Activated naive CD4-positive, alpha-beta T cell treated with anti-CD3 and anti-CD28 coated beads, Interleukin-2, amount 50 U/mL, for 72 hours (primary cell): Measurements from ENCODE around the gene GREB1. TPM values are rescaled to one million over a fixed set of nuclear protein-coding genes. Genes with fewer than 3 reads are reported as not detected.

Experiments used
- ATAC-seq, 2 donors: fragments of 150-1000 bp; cut with Tn5 transposase; 2 replicates each; pipeline ENCODE4 v1.10.0; 2021; ENCODE audit warnings: mild to moderate bottlenecking in 2 of 2, moderate library complexity in 2 of 2
- DNase-seq, 2 donors: peaks; one replicate each; pipeline ENCODE4 v3.0.0; 2021 to 2022; ENCODE audit warnings: low spot score in 2 of 2
- H3K27ac Mint-ChIP-seq, 2 donors: one replicate each; pipeline ENCODE4 v1.8.0; 2022; ENCODE audit warnings: mild to moderate bottlenecking in 2 of 2, mixed read lengths in 2 of 2
- H3K36me3 Mint-ChIP-seq, 2 donors: one replicate each; pipeline ENCODE4 v1.8.0; 2022; ENCODE audit warnings: mixed read lengths in 2 of 2
- H3K9me3 Mint-ChIP-seq, 2 donors: one replicate each; pipeline ENCODE4 v1.8.0; 2022; ENCODE audit warnings: mixed read lengths in 2 of 2
- total RNA-seq, 2 donors: library from RNA; stranded (reverse); gene quantifications; one replicate each; pipeline ENCODE4 v1.2.3, GENCODE V29; 2022

GREB1 gene
- total RNA-seq, 2 donors from 2014 or later: 0.91 to 1.2 TPM

GRCh38 chr2:11624893-11625292 lies 91.0 kb downstream of the GREB1 start:
- Mint-ChIP-seq H3K27ac (no peak overlapping the region), H3K36me3 (peaks cover 8 to 12% of the 10 kb centered on the region in 2 donors), H3K9me3 (peaks cover 0 to 11% of the 10 kb centered on the region in 2 donors)
- no peak for ATAC-seq
- DNase-seq: no peak

- Mint-ChIP-seq H3K36me3 (peaks cover 8 to 12% of the 10 kb centered on the region in 2 donors), H3K9me3 (peaks cover 0 to 11% of the 10 kb centered on the region in 2 donors), H3K27ac (no peak overlapping the region)
- no peak for DNase-seq
- peak; percentile 68 to 77 for ATAC-seq
Measured at GRCh38 chr2:11625671-11626070, 91.8 kb downstream of the GREB1 start.

- H3K36me3 Mint-ChIP-seq: peaks cover 8 to 12% of the 10 kb centered on the region in 2 donors
- no peak for ATAC-seq
- no peak overlapping the region for H3K27ac Mint-ChIP-seq
- H3K9me3 Mint-ChIP-seq: peaks cover 0 to 11% of the 10 kb centered on the region in 2 donors
- no peak for DNase-seq
Measured at GRCh38 chr2:11628675-11629074, 94.8 kb downstream of the GREB1 start.

- Mint-ChIP-seq H3K9me3 (peaks cover 0 to 11% of the 10 kb centered on the region in 2 donors), H3K36me3 (peaks cover 8 to 12% of the 10 kb centered on the region in 2 donors), H3K27ac (no peak overlapping the region)
- DNase-seq: no peak
- ATAC-seq: no peak
Measured at GRCh38 chr2:11629215-11629614, 95.4 kb downstream of the GREB1 start.

GRCh38 chr2:11629851-11630250 lies 96.0 kb downstream of the GREB1 start:
- no peak for ATAC-seq
- H3K36me3 Mint-ChIP-seq: peaks cover 8 to 12% of the 10 kb centered on the region in 2 donors

GRCh38 chr2:11630855-11631254 lies 97.0 kb downstream of the GREB1 start:
- ATAC-seq: no peak
- peaks cover 8 to 12% of the 10 kb centered on the region in 2 donors for H3K36me3 Mint-ChIP-seq
- H3K27ac Mint-ChIP-seq: no peak overlapping the region
- peaks cover 0 to 7% of the 10 kb centered on the region in 2 donors for H3K9me3 Mint-ChIP-seq
- DNase-seq: no peak

More at GRCh38 chr2:11629851-11630250, 96.0 kb downstream of the GREB1 start:
- DNase-seq: no peak
- H3K9me3 Mint-ChIP-seq: peaks cover 0 to 11% of the 10 kb centered on the region in 2 donors
- no peak overlapping the region for H3K27ac Mint-ChIP-seq

GRCh38 chr2:11631462-11631861 lies 97.6 kb downstream of the GREB1 start:
- H3K9me3 Mint-ChIP-seq: peaks cover 0 to 5% of the 10 kb centered on the region in 2 donors

GRCh38 chr2:11633923-11634478 lies 100.2 kb downstream of the GREB1 start:
- H3K36me3 Mint-ChIP-seq: no peaks in the 10 kb centered on the region
- ATAC-seq (no peak), DNase-seq (peak in 1 of 2 donors; percentile 53)
- no peak overlapping the region for H3K27ac Mint-ChIP-seq
- H3K9me3 Mint-ChIP-seq: no peaks in the 10 kb centered on the region

More at GRCh38 chr2:11631462-11631861, 97.6 kb downstream of the GREB1 start:
- ATAC-seq (no peak), DNase-seq (no peak)
- Mint-ChIP-seq H3K36me3 (peaks cover 8 to 12% of the 10 kb centered on the region in 2 donors), H3K27ac (no peak overlapping the region)

- ATAC-seq: no peak
- DNase-seq: peak in 1 of 2 donors; percentile 11
- H3K36me3 Mint-ChIP-seq: no peaks in the 10 kb centered on the region
- H3K9me3 Mint-ChIP-seq: no peaks in the 10 kb centered on the region
- H3K27ac Mint-ChIP-seq: no peak overlapping the region
Measured at GRCh38 chr2:11634584-11634983, 100.7 kb downstream of the GREB1 start.

GRCh38 chr2:11635141-11635540 lies 101.3 kb downstream of the GREB1 start:
- no peak for ATAC-seq
- H3K9me3 Mint-ChIP-seq: no peaks in the 10 kb centered on the region
- DNase-seq: peak in 1 of 2 donors; percentile 42
- H3K36me3 Mint-ChIP-seq: no peaks in the 10 kb centered on the region
- no peak overlapping the region for H3K27ac Mint-ChIP-seq

- no peak overlapping the region for H3K27ac Mint-ChIP-seq
- no peaks in the 10 kb centered on the region for H3K9me3 Mint-ChIP-seq
- H3K36me3 Mint-ChIP-seq: no peaks in the 10 kb centered on the region
- peak in 1 of 2 donors; percentile 21 for DNase-seq
- no peak for ATAC-seq
Measured at GRCh38 chr2:11636593-11637295, 102.9 kb downstream of the GREB1 start.

- Mint-ChIP-seq H3K27ac (no peak overlapping the region), H3K36me3 (no peaks in the 10 kb centered on the region), H3K9me3 (no peaks in the 10 kb centered on the region)
- ATAC-seq (no peak), DNase-seq (peak in 1 of 2 donors; percentile 11)
Measured at GRCh38 chr2:11637546-11637945, 103.7 kb downstream of the GREB1 start.

GRCh38 chr2:11639503-11639902 lies 105.7 kb downstream of the GREB1 start:
- ATAC-seq (no peak), DNase-seq (peak in 1 of 2 donors; percentile 3)
- Mint-ChIP-seq H3K36me3 (no peaks in the 10 kb centered on the region), H3K9me3 (no peaks in the 10 kb centered on the region), H3K27ac (no peak overlapping the region)

GRCh38 chr2:11640132-11640531 lies 106.3 kb downstream of the GREB1 start:
- no peaks in the 10 kb centered on the region for H3K36me3 Mint-ChIP-seq
- ATAC-seq: no peak
- no peaks in the 10 kb centered on the region for H3K9me3 Mint-ChIP-seq
- DNase-seq: peak in 1 of 2 donors; percentile 33
- peak overlapping the region in 1 of 2 donors; percentile 29 for H3K27ac Mint-ChIP-seq

GRCh38 chr2:11642972-11643371 lies 109.1 kb downstream of the GREB1 start:
- ATAC-seq (no peak), DNase-seq (peak in 1 of 2 donors; percentile 6)
- no peaks in the 10 kb centered on the region for H3K36me3 Mint-ChIP-seq

GRCh38 chr2:11644293-11644692 lies 110.4 kb downstream of the GREB1 start:
- Mint-ChIP-seq H3K36me3 (no peaks in the 10 kb centered on the region), H3K9me3 (no peaks in the 10 kb centered on the region), H3K27ac (no peak overlapping the region)
- DNase-seq (no peak), ATAC-seq (no peak)

More at GRCh38 chr2:11642972-11643371, 109.1 kb downstream of the GREB1 start:
- H3K9me3 Mint-ChIP-seq: no peaks in the 10 kb centered on the region
- H3K27ac Mint-ChIP-seq: no peak overlapping the region

- DNase-seq: peak in 1 of 2 donors; percentile 9
- Mint-ChIP-seq H3K27ac (no peak overlapping the region), H3K36me3 (no peaks in the 10 kb centered on the region), H3K9me3 (no peaks in the 10 kb centered on the region)
- no peak for ATAC-seq
Measured at GRCh38 chr2:11646530-11646929, 112.7 kb downstream of the GREB1 start.
